PC-9 (cell line): ENCODE measurements around the gene ZNF506.

Experiments
- CTCF ChIP-seq: fragments of 200-600 bp; sonication (generic); conservative IDR thresholded peaks from 2 replicates; pipeline ENCODE4 v1.6.1; 2017; ENCODE audit warnings: mixed run types, antibody characterized with exemption, mild to moderate bottlenecking, moderate library complexity
- EZH2 ChIP-seq: fragments of 200-600 bp; sonication (generic); IDR thresholded peaks from 2 replicates; pipeline ENCODE4 v1.8.0; 2017; ENCODE audit warnings: antibody characterized with exemption, low read depth

- TF ChIP-seq CTCF (no peak), EZH2 (no peak)
Observed at GRCh38 chr19:19782783-19783182, 38.8 kb downstream of the ZNF506 start.
